Measurements from ENCODE around the gene GLO1.

DNA sequence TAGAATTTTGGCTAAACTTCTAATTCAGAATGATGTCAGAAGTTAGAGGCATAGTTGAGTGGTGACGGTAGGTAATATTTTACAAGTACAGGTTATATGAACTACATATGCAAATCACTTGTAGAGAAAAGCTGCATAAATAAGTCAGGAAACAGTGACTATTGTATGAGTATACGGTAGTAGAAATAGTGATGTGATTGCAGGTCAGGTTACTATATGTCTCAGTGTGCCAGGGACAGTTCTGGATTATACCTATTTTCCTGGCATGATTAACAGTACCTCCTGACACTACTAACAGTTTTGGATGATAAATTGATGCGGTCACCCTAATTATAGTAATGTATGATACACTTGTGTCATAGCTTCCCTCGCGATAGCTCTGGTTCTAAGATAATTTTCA is 21.4 kb upstream of the GLO1 start:
- TF ChIP-seq, protein P1, sequence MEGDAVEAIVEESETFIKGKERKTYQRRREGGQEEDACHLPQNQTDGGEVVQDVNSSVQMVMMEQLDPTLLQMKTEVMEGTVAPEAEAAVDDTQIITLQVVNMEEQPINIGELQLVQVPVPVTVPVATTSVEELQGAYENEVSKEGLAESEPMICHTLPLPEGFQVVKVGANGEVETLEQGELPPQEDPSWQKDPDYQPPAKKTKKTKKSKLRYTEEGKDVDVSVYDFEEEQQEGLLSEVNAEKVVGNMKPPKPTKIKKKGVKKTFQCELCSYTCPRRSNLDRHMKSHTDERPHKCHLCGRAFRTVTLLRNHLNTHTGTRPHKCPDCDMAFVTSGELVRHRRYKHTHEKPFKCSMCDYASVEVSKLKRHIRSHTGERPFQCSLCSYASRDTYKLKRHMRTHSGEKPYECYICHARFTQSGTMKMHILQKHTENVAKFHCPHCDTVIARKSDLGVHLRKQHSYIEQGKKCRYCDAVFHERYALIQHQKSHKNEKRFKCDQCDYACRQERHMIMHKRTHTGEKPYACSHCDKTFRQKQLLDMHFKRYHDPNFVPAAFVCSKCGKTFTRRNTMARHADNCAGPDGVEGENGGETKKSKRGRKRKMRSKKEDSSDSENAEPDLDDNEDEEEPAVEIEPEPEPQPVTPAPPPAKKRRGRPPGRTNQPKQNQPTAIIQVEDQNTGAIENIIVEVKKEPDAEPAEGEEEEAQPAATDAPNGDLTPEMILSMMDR (IDR thresholded peaks at IDR 0.05): no peak
- no peak for TF ChIP-seq POLR2A (IDR thresholded peaks at IDR 0.05)

All from esophagus squamous epithelium (tissue), 4 donors.